Globus pallidus (tissue), 1 donor: ENCODE results near the gene ERICH2.

Experiments
- DNase-seq: peaks from one replicate; pipeline ENCODE4 v3.0.0-alpha.2; 2015; ENCODE audit warnings: low spot score

The ERICH2 gene

GRCh38 chr2:170842785-170843184 lies 72.6 kb downstream of the ERICH2 start:
- no peak for DNase-seq

- no peak for DNase-seq
Observed at GRCh38 chr2:170843656-170844055, 73.5 kb downstream of the ERICH2 start.

GRCh38 chr2:170845343-170845742 lies 75.2 kb downstream of the ERICH2 start:
- DNase-seq: no peak

DNA sequence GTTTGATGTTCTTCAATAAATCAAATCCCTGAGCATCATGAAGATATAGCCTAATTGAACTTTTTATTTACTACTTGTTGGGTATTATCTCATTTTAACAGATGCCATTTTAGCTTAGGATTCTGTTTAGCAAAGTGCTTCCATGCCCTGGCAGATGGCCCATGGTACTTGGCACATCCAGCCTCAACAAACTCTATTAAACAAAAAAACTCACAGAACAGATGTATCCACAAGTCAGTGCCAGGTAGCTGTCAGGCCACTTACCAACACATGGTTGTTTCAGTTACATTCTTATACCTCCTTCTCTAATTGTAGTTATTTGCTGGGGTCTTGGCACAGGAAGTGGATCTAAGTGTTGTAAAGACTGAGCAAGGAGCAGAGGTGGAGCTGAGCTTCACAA lies 76.1 kb downstream of the ERICH2 start:
- no peak for DNase-seq

- no peak for DNase-seq
Observed at GRCh38 chr2:170847716-170848115, 77.5 kb downstream of the ERICH2 start.
